ENCODE measurements around the gene ITGA11. TPM values are rescaled to one million over a fixed set of nuclear protein-coding genes. Genes with fewer than 3 reads are reported as not detected.

The ITGA11 gene
- total and polyA plus RNA-seq, 2 of the 4 experiments (the other 2 are of a cell fraction): 4.1 to 6.6 TPM

- no peak overlapping the region for H2BK120ac ChIP-seq (ENCODE audit: low read depth, low read length)
- peaks cover under 1 to 43% of the 10 kb centered on the region in 2 experiments; a peak in 3 of 4 replicates for H3K79me1 ChIP-seq (ENCODE audit: low read depth in 1 of 2, low read length in 2 of 2)
- no peak overlapping the region for H4K5ac ChIP-seq (ENCODE audit: low read depth, low read length)
- in situ Hi-C loops (cut with MboI; ENCODE audit: low sequenced_read_pairs) (no loop called here), intact Hi-C loops (cut with micrococcal nuclease) (no loop called here), dilution Hi-C loops (cut with HindIII; ENCODE audit: low sequenced_read_pairs, unreplicated experiment) (no loop called here)
- TF ChIP-seq NFE2L2 (IDR thresholded peaks at IDR 0.05; ENCODE audit: low read depth, low read length): no peak
- TF ChIP-seq CEBPB (IDR thresholded peaks at IDR 0.05; ENCODE audit: low read depth, low read length): no peak
- no peak for TF ChIP-seq MAFK (IDR thresholded peaks at IDR 0.05; ENCODE audit: low read depth, low read length)
- TF ChIP-seq CTCF (conservative IDR thresholded peaks at IDR 0.05; ENCODE audit: low read depth, low read length): no peak
- TF ChIP-seq SMC3 (IDR thresholded peaks at IDR 0.05; ENCODE audit: low read depth, low read length): no peak
- no peak for TF ChIP-seq RFX5 (IDR thresholded peaks at IDR 0.05; ENCODE audit: low read depth, low read length)
- no peak for TF ChIP-seq RAD21 (IDR thresholded peaks at IDR 0.05; ENCODE audit: low read length)
- no peak for TF ChIP-seq MXI1 (IDR thresholded peaks at IDR 0.05; ENCODE audit: borderline replicate concordance, low read depth, low read length)
- TF ChIP-seq BHLHE40 (IDR thresholded peaks at IDR 0.05; ENCODE audit: low read depth, low read length): no peak
- TF ChIP-seq USF2 (IDR thresholded peaks at IDR 0.05; ENCODE audit: low read depth, low read length): no peak
- TF ChIP-seq CHD1 (IDR thresholded peaks at IDR 0.05; ENCODE audit: low read depth, low read length): no peak
- no peak for TF ChIP-seq POLR2A (IDR thresholded peaks at IDR 0.05; ENCODE audit: low read depth, low read length)
- no peak for TF ChIP-seq RCOR1 (IDR thresholded peaks at IDR 0.05; ENCODE audit: insufficient replicate concordance, low read length)
- TF ChIP-seq FOS (IDR thresholded peaks at IDR 0.05; ENCODE audit: low read depth, low read length): no peak
- ATAC-seq (ENCODE audit: low read depth) (no peak), DNase-seq (no peak)
- H3K27me3 ChIP-seq (ENCODE audit: control insufficient read depth, insufficient read depth, low read length): no peaks in the 10 kb centered on the region
- H3K4me3 ChIP-seq (ENCODE audit: insufficient read depth, low read depth, low read length): no peak overlapping the region
- no peak overlapping the region for H4K8ac ChIP-seq (ENCODE audit: low read depth in 2 of 2, low read length in 2 of 2)
- no peak overlapping the region for H3K9ac ChIP-seq (ENCODE audit: low read depth, low read length)
- peaks cover 86% of the 10 kb centered on the region for H4K20me1 ChIP-seq (ENCODE audit: insufficient read depth, low read length)
- no peak overlapping the region for H2AK9ac ChIP-seq (replicated peaks; ENCODE audit: low read depth, low read length, poor library complexity)
- no peak overlapping the region for H3K14ac ChIP-seq (replicated peaks; ENCODE audit: low read depth, low read length)
- no peak overlapping the region for H2BK15ac ChIP-seq (ENCODE audit: low read depth, low read length)
- H3K18ac ChIP-seq (ENCODE audit: low read depth, low read length): no peak overlapping the region
- peaks cover 3% of the 10 kb centered on the region; the same call in 1 of the 2 replicates for H3K9me3 ChIP-seq (ENCODE audit: control insufficient read depth, insufficient read depth, low read length)
- H3K4ac ChIP-seq (ENCODE audit: low read depth, low read length): no peak overlapping the region
- H3K4me1 ChIP-seq (ENCODE audit: control insufficient read depth, insufficient read depth, low read length): peaks cover 8% of the 10 kb centered on the region
- H3K9me1 ChIP-seq (ENCODE audit: insufficient read depth, low read length): peaks cover 4% of the 10 kb centered on the region
- H2BK20ac ChIP-seq (ENCODE audit: low read depth, low read length): no peak overlapping the region
- no peak overlapping the region for H3K23ac ChIP-seq (ENCODE audit: low read depth, low read length)
- ChIA-PET POLR2A (ENCODE audit: unreplicated experiment) (no interaction called here), CTCF (no interaction called here)
- no peak overlapping the region for H2BK5ac ChIP-seq (ENCODE audit: low read depth, low read length, poor library complexity, severe bottlenecking)
- H2AFZ ChIP-seq (replicated peaks; ENCODE audit: low read length, poor library complexity): no peak overlapping the region
- H3K27ac ChIP-seq (ENCODE audit: insufficient read depth, low read length): no peak overlapping the region
- WGBS, 2 experiments (ENCODE audit: extremely low coverage in 2 of 2, insufficient read length in 1 of 2): no CpG with 5 or more reads among the region's 7 CpGs
- H3K4me2 ChIP-seq (ENCODE audit: low read depth, low read length): no peak overlapping the region
- H4K91ac ChIP-seq (ENCODE audit: insufficient read depth, low read depth, low read length): no peak overlapping the region
- H3K56ac ChIP-seq (ENCODE audit: extremely low read depth, insufficient read depth, low read length): no peak overlapping the region
- peaks cover 9% of the 10 kb centered on the region for H3K36me3 ChIP-seq (ENCODE audit: control insufficient read depth, insufficient read depth, low read length)
- no TSS peak for BruUV-seq (replicated peaks)
- no peak overlapping the region for H2AK5ac ChIP-seq (ENCODE audit: low read depth, low read length)
Observed at GRCh38 chr15:68284616-68285258, 147.2 kb downstream of the ITGA11 start.

All from IMR-90 (cell line).